ENCODE results near the gene DHRS4L2. TPM values are rescaled to one million over a fixed set of nuclear protein-coding genes. Genes with fewer than 3 reads are reported as not detected.
"Not testable (repeated sequence)": the region's sequence is repeated elsewhere in the genome, so short reads cannot be mapped to it uniquely, and the experiment has no call there.

DHRS4L2 gene
- total RNA-seq, 1 experiment from 2014 or later = 6.9 TPM

DNA sequence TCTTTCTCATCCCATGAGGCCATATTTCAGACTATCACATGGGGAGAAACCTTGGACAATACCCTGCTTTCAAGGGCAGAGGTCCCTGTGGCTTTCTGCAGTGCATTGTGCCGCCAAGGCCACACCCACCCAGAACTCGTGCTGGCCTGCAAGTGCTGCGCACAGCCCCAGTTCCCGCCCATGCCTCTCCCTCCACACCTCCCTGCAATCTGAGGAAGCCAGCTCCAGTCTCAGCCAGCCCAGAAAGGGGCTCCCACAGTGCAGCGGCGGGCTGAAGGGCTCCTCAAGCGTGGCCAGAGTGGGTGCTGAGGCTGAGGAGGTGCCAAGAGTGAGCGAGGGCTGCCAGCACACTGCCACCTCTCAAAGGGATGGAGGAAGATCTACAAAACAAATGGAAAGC is 15.6 kb upstream of the DHRS4L2 start:
- DNase-seq (ENCODE audit: low spot score) = not testable (repeated sequence)

DNA sequence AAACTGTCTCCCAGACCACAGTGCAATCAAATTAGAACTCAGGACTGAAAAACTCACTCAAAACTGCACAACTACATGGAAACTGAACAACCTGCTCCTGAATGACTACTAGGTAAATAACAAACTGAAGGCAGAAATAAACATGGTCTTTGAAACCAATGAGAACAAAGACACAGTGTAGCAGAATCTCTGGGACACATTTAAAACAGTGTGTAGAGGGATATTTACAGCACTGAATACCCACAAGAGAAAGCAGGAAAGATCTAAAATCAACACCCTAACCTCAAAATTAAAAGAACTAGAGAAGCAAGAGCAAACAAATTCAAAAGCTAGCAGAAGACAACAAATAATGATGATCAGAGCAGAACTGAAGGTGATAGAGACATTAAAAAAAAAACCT is 14.7 kb upstream of the DHRS4L2 start:
- not testable (repeated sequence) for DNase-seq (ENCODE audit: low spot score)

DNA sequence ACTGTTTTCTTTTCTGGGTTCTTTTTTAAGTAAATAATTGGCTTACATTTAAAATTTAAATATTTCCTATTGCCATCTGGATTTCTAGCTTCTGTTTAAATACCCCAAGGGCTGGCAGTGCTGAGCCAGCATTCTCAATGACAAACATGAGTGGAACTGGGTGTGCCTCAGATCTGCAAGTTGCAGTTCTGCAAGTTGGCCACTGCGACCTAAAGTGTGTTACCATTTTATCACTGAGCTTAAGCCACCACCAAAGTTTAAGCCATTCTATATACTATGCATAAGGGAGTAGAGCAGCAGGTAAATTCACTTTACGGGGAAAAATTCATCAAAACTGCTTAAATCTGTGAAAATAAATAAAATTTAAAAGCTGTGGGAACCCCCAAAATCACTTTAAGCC is 11.5 kb upstream of the DHRS4L2 start:
- not testable (repeated sequence) for DNase-seq (ENCODE audit: low spot score)

DNA sequence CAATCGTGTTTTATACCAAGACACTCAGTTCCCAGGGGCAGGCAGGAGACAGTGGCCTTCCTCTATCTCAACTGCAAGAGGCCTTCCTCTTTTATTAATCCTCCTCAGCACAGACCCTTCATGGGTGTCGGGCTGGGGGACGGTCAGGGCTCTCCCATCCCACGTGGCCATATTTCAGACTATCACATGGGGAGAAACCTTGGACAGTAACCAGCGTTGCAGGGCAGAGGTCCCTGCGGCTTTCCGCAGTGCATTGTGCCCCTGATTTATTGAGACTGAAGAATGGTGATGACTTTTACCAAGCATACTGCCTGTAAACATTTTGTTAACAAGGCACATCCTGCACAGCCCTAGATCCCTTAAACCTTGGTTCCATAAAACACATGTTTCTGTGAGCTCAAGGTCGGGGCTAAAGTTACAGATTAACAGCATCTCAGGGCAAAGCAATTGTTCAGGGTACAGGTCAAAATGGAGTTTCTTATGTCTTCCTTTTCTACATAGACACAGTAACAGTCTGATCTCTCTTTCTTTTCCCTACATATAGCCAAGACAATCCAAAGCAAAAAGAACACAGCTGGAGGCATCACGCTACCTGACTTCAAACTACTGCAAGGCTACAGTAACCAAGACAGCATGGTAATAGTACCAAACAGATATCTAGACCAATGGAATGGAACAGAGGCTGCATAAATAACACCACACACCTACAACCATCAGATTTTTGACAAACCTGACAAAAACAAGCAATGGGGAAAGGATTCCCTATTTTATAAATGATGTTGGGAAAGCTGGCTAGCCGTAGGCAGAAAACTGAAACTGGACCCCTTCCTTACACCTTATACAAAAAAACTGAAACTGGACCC is 6.5 kb upstream of the DHRS4L2 start:
- not testable (repeated sequence) for DNase-seq (ENCODE audit: low spot score)

DNA sequence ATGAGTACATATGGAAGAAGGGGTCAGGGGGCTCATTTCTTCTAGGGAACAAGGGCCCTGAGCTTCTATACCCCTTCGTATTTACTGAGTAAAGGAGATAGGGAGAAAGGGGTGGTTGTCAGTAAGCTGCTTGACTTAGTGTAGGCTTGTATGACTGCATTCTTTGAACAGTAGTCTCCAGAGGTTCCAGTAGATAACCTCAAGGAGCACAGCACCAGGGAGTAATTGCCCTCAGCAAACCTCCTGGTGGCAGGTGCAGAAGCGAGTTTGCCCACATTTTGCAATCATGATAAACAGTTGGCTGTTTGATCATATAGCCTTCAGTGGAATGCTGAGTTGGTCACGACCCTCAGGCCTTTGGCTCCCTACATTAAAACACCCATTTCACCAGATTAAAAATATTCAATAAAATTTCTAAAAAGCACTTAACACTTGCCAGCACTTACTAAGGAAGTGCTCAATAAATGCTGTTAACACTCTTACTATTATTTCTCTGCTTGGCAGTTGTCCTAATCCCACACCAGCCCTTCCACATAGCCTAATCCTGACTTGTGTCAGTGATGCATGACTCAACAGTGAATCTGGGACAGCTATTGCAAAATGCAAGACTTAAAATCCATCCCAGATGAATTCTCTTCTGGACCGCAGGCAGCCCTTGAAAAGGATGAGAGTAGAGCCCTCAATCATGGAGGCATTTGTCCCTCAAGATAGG is 3.7 kb upstream of the DHRS4L2 start:
- DNase-seq (ENCODE audit: low spot score) = peak; percentile 8

DNA sequence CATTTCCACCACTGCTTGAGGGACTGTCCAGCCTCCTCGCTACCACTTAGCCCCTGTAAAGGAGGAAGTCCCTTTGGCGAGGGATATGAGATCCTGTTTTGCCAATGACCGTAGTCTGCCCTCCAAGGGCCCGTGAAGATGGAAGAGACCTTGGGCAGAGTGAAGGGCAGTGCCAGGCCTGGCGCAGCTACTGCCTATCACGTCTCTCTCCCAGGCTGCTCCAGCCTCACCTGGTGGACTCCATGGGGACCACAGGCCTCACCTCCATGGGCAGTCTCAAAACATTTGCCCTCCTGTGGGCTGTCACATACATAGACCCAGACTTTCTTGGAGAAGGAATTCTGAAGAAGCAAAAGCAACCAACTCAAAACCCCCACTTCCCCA is 514 bp upstream of the DHRS4L2 start:
- not testable (repeated sequence) for DNase-seq (ENCODE audit: low spot score)

DNA sequence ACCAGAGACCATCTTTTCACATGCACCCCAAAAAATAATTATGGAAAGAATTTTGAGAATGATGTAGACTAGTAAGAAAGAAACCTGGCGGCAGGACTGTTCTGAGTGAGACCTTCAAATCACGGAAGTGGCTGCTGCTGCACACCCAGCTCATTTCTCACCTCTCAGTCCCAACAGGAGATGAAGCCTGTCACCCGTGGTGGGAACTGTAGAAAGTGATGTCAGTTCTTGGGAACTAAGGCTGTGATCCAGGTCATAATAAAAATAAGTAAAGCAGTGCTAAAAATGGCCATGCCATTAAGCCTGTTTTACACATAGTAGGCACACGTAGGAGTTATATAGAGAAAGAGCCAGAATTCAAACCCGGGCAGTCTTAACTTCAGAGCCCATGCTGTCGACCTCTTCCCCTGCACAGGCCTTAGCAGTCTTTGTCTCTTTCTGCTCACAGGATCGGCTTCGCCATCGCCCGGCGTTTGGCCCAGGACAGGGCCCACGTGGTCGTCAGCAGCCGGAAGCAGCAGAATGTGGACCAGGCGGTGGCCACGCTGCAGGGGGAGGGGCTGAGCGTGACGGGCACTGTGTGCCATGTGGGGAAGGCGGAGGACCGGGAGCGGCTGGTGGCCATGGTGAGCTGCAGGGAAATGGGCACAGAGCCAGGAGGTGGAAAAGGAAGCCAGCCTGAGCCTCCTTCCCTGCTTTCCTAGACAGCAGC is 1.2 kb downstream of the DHRS4L2 start:
- not testable (repeated sequence) for DNase-seq (ENCODE audit: low spot score)

DNA sequence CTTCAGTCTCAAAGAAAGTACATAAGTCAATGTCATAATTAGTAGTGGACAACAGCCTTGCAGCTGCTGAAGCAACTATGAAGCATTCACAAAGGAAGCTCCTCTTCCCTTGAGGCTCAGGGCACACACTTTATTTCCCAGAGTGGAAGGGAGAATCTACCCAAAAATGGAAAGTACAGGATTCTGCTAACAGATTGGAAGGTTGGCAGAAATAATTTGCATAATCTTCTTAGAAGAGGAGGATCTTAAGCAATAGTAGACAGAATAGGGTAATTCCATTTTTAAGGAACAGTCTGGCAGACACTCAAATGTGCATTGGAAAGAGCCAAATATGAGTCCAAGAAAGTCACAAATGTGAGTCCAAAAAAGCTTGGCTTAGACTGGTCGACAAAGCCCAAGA is 2.2 kb downstream of the DHRS4L2 start:
- not testable (repeated sequence) for DNase-seq (ENCODE audit: low spot score)

DNA sequence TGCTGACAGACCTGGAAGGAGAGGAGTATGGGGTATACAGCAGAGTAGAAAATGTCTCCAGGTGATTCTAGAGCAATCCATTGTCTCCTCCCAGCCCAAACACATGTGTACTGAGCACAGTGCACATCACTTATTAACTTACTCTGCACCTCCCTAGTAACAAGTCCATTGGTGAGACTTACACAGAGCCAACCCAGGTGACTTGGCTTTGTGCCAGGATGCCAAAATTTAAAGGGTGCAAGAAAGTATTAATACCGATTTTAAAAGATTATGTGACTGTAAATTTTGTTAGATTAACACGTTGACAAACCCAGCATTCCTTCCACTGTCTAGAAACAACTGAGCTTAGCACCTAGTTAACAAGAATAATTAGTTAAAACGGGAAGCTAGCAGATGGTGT is 4.3 kb downstream of the DHRS4L2 start:
- not testable (repeated sequence) for DNase-seq (ENCODE audit: low spot score)

DNA sequence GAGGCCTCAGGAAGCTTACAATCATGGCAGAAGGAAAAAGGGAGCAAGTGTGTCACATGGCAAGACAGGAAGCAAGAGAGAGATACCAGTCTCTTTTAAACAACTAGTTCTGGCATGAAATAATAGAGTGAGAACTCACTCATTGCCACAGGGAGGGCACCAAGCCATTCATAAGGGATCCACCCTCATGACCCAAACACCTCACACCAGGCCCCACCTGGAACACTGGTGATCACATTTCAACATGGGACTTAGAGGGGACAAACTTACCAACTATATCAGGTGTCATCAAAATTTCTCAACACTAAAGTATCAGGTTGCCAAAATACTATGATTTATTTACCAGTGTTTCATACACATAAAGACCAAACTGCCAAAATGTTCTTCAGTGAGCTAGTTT is 7.3 kb downstream of the DHRS4L2 start:
- not testable (repeated sequence) for DNase-seq (ENCODE audit: low spot score)

DNA sequence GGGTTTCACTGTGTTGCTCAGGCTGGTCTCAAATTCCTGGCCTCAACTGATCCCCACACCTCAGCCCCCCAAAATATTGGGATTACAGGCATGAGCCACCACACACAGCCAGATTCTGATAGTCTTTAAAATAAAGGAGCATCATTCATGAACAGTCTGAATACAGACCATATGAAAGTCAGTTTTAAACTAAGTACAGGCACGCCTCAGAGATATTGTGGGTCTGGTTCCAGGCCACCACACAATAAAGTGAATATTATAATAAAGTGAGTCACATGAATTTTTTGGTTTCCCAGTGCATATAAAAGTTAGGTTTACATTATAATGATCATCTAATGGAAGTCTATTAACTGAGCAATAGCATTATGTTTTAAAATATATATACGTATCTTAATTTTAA is 8.1 kb downstream of the DHRS4L2 start:
- not testable (repeated sequence) for DNase-seq (ENCODE audit: low spot score)

DNA sequence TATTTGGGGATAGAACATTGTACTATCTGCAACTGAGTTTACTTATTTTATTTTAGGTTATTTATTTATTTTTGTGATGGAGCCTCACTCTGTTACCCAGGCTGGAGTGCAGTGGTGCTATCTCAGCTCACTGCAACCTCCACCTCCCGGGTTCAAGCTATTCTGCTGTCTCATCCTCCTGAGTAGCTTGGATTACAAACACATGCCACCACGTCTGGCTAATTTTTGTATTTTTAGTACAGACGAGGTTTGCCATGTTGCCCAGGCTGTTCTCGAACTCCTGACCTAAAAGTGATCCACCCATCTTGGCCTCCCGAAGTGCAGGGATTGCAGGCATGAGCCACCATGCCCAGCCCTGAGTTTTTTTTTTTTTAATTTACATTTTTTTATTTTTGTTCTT is 10.9 kb downstream of the DHRS4L2 start:
- DNase-seq (ENCODE audit: low spot score) = not testable (repeated sequence)

DNA sequence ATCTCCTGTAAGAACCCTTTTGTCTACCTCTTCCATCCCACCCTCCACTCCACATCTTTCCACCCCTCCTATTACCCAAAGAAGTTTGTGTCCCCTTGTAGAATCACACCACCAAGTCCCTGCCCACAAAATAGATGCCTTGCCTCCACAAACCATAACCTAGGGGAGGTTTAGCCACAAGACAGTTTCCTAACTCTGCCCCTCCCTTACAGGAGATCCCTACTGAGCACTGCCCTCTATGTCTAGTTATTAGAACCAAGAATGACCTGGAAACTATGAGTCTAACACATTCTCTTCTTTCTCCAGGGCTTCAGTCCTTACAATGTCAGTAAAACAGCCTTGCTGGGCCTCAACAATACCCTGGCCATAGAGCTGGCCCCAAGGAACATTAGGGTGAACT is 12.3 kb downstream of the DHRS4L2 start:
- not testable (repeated sequence) for DNase-seq (ENCODE audit: low spot score)

DNA sequence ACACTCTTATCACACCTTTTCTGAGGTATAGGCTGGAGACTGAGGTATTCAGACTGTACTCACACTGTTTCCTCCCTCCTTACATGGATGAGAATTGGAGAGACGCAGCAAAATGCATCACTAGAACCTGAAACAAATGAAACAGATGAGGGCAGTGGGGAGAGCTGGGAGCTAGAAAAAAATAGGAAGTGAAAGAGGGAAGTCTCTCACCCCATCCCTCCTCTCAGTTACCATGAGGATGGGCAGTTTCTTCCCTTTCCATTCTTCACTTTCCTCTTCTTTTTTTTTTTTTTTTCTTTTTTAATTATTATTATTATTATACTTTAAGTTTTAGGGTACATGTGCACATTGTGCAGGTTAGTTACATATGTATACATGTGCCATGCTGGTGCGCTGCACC is 12.9 kb downstream of the DHRS4L2 start:
- not testable (repeated sequence) for DNase-seq (ENCODE audit: low spot score)

DNA sequence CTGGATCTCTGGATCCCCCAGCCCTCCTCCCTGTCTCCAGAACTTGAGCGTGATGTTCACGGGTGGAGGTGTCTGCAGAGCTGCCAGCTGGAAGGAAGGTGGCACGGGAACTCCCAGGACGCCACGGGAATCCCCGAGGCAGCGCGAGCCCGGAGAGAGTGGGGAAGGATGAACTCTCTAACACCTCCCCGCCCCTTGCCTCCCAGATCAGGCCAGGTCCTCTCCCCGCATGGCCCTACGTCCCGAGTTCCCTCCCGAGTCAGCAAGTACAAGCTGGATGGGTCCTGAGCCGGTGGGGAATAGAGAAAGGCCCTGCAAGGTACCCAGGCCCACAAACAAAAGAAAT is 17.7 kb downstream of the DHRS4L2 start:
- DNase-seq (ENCODE audit: low spot score) = not testable (repeated sequence)

DNA sequence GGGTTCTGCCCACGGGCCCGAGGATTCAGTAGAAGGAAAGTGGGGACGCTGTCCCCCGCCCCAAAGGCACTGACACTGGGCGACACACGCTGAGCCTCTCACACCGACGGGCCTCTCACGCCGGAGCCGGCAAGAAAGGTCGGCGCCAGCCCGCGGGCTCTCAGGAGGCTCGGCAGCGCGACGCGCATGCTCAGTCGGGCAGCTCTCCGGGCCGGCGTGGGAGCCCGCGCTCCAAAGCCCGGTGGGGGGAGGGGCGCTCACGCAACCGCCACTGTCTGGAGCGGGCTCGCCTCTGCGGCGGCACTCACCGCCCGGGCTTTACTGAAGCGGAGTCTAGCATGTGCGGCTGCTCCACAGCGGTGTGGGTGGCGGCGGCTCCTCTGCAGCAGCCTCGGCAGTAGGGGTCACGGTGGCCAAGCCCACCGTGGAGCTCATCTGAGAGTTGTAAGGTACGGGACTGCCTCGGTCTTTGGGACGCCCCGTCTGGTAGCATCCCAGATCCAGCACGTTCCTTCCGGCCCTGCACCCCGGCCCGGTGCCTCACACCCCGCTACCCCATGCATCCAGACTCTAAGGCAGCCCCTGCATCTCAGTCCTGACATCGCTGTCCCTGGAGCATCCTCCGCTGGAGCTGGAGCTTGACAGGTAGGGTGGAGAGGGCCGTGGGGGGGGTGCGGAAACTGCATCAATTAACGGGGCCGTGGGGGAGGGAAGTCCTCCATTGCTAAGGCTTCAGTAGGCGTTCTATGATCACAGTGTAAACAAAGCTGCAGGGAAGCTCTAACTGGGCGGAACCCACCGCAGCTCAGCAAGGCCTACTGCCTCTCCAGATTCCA is 18.3 kb downstream of the DHRS4L2 start:
- not testable (repeated sequence) for DNase-seq (ENCODE audit: low spot score)

DNA sequence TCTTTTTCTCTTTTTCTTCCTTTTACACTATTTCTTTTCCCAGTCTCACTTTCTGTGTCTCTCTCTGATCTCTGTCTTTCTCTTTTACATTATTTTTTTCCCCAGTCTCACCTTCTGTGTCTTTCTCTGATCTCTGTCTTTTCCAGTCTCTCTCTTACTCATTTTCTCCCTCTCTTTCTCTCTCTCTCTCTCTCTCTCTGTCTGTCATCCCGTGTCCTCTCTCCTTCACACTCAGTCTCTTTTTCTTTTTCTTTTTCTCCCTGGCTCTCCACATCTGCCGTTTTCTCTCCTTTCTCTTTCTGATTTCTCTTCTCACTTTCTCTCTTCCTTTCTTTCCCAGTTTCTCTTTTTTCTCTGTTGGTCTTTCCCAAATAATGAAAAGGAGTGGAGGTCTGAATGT is 22.3 kb downstream of the DHRS4L2 start:
- no peak for DNase-seq (ENCODE audit: low spot score)

DNA sequence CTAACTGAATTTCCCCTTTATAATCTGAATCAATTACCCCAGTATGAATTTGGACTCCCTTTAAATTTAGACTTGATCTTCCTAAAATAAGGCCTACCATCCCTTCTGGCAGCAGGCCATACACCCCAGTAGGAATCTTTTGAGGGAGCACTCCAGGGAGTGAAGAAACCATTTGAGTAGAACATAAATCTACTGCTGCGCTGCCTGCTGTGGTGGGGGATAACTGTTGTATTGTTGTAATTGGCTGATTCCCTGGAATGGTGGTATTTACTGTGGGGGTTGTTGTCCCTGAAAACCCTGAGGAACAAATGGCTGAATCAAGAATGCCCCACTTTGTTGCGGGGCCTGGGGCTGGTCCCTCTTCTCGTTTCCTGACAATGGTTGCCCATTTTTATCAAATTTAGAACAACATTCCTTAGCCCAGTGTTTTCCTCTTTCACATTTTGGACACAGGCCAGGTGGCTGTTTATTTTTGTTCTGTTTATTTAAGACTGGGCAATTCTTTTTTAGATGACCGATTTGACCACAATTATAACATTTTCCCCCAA is 24.1 kb downstream of the DHRS4L2 start:
- DNase-seq (ENCODE audit: low spot score) = not testable (repeated sequence)

DNA sequence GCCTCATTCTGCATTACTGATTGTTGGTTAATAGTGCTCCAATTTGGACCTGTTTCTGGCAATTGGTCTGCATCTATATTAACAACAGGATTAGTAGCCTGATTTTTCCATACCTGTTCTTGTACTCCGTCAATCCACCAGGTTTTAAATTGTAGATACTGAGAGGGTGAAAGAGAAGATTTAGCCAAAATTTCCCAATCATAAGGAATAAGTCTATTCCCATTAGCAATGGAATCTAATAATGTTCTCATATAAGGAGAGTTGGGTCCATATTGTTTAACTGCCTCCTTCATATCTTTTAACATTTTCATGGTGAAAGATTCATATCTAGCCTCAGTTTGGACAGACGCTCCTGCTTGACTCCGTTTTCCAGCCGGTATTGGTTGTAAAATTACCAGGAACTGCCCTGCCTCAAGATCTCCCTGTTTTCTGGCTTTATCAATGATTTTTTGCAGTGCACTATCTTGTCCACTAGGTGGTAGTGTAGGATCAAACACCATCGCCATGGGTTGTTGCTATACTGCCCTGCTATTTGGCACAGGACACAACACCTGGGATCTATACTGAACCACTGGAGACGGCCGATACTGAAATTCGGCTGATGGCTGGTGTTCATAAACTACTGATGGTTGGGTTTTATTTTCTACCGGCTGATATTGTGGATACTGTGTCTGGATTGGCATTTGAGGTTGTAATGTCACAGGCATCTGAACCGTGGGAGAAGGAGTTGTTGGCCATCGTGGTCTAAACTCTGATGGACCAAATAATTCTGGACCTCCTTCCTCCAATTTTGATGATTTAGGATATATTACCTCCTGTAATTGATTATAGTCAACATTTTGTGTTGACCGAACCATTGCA is 25.2 kb downstream of the DHRS4L2 start:
- DNase-seq (ENCODE audit: low spot score) = peak; percentile 38

DNA sequence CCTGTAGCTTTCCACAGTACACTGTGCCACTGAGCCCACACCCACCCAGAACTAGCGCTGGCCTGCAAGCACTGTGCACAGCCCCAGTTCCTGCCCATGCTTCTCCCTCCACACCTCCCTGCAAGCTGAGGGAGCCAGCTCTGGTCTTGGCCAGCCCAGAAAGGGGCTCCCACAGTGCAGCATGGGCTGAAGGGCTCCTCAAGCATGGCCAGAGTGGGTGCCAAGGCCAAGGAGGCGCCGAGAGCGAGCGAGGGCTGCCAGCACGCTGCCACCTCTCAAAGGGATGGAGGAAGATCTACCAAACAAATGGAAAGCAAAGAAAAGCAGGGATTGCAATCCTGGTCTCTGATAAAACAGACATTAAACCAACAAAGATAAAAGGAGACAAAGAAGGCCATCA is 27.0 kb downstream of the DHRS4L2 start:
- not testable (repeated sequence) for DNase-seq (ENCODE audit: low spot score)
